IMR-90 (cell line): Measurements from ENCODE around the gene ZNF593. TPM values are rescaled to one million over a fixed set of nuclear protein-coding genes. Genes with fewer than 3 reads are reported as not detected.

Experiments used
- ATAC-seq: fragments of 200-7000 bp; cut with Tn5 transposase; 2 replicates; pipeline ENCODE4 v1.9.1; 2020; ENCODE audit warnings: low read depth, mild to moderate bottlenecking, moderate library complexity
- BruUV-seq: library from RNA; stranded (reverse); fragments of 400-500 nt; replicated peaks from 2 replicates; lab custom pipeline; 2021; lab: Mats Ljungman, UMichigan
- CTCF ChIA-PET: fragments of 300-600 bp; formaldehyde crosslinking; extraction: SDS; loops from one replicate; lab custom pipeline; 2021; ENCODE audit warnings: antibody characterized with exemption; lab: Yijun Ruan, JAX
- POLR2A ChIA-PET: fragments of 300-600 bp; sonication (Branson Sonifier 250); formaldehyde crosslinking; loops from one replicate; lab custom pipeline; 2022; ENCODE audit warnings: antibody characterized with exemption; ENCODE audit not compliant: unreplicated experiment; lab: Charles Lee
- DNase-seq: peaks from one replicate; pipeline ENCODE4 v3.0.0; 2013
- H2AFZ ChIP-seq: replicated peaks from 2 replicates; pipeline ENCODE3; 2013; ENCODE audit warnings: low read length, mild to moderate bottlenecking; ENCODE audit not compliant: poor library complexity
- H2AK5ac ChIP-seq: 2 replicates; pipeline ENCODE4 v1.6.1; 2013; ENCODE audit warnings: low read depth, low read length, inconsistent platforms
- H2AK9ac ChIP-seq: replicated peaks from 2 replicates; pipeline ENCODE3; 2013; ENCODE audit warnings: mild to moderate bottlenecking, low read depth, low read length, moderate library complexity; ENCODE audit not compliant: poor library complexity
- H2BK120ac ChIP-seq: 2 replicates; pipeline ENCODE4 v1.6.1; 2013; ENCODE audit warnings: low read depth, low read length, inconsistent platforms
- H2BK15ac ChIP-seq: 3 replicates; pipeline ENCODE4 v1.6.1; 2013; ENCODE audit warnings: low read depth, low read length, inconsistent platforms
- H2BK20ac ChIP-seq: 2 replicates; pipeline ENCODE4 v1.6.1; 2013; ENCODE audit warnings: low read depth, mild to moderate bottlenecking, inconsistent platforms, low read length, moderate library complexity
- H2BK5ac ChIP-seq: 2 replicates; pipeline ENCODE4 v1.6.1; 2013; ENCODE audit warnings: mild to moderate bottlenecking, low read depth, low read length, inconsistent platforms; ENCODE audit not compliant: poor library complexity, severe bottlenecking
- H3K14ac ChIP-seq: replicated peaks from 2 replicates; pipeline ENCODE4 v1.6.1; 2013; ENCODE audit warnings: low read depth, low read length, inconsistent platforms
- H3K18ac ChIP-seq: 2 replicates; pipeline ENCODE4 v1.6.1; 2013; ENCODE audit warnings: low read depth, low read length, control low read depth
- H3K23ac ChIP-seq: 2 replicates; pipeline ENCODE4 v1.6.1; 2013; ENCODE audit warnings: low read depth, low read length, inconsistent platforms
- H3K27ac ChIP-seq: 2 replicates; pipeline ENCODE4 v1.5.1; 2013; ENCODE audit warnings: mild to moderate bottlenecking, control low read depth, low read length; ENCODE audit not compliant: insufficient read depth
- H3K27me3 ChIP-seq: 2 replicates; pipeline ENCODE4 v1.6.1; 2013; ENCODE audit warnings: low read length; ENCODE audit not compliant: control insufficient read depth, insufficient read depth
- H3K36me3 ChIP-seq: 2 replicates; pipeline ENCODE4 v1.6.1; 2013; ENCODE audit warnings: low read length, mixed read lengths; ENCODE audit not compliant: control insufficient read depth, insufficient read depth
- H3K4ac ChIP-seq: 2 replicates; pipeline ENCODE4 v1.6.1; 2013; ENCODE audit warnings: low read depth, low read length, inconsistent platforms
- H3K4me1 ChIP-seq: 2 replicates; pipeline ENCODE4 v1.6.1; 2013; ENCODE audit warnings: low read length, mixed read lengths; ENCODE audit not compliant: control insufficient read depth, insufficient read depth
- H3K4me2 ChIP-seq: 2 replicates; pipeline ENCODE4 v1.6.1; 2013; ENCODE audit warnings: low read depth, mild to moderate bottlenecking, control low read depth, low read length, moderate library complexity
- H3K4me3 ChIP-seq: 2 replicates; pipeline ENCODE4 v1.5.1; 2013; ENCODE audit warnings: low read depth, mild to moderate bottlenecking, control low read depth, low read length, moderate library complexity; ENCODE audit not compliant: insufficient read depth
- H3K56ac ChIP-seq: 2 replicates; pipeline ENCODE4 v1.6.1; 2013; ENCODE audit warnings: low read length, inconsistent platforms; ENCODE audit not compliant: insufficient read depth; ENCODE audit errors: extremely low read depth
- H3K79me1 ChIP-seq, 2 experiments: 2 replicates each; pipeline ENCODE4 v1.6.1; 2013; ENCODE audit warnings: low read length in 2 of 2, inconsistent platforms in 1 of 2, low read depth in 1 of 2
- H3K9ac ChIP-seq: 2 replicates; pipeline ENCODE4 v1.6.1; 2013; ENCODE audit warnings: low read depth, low read length, control low read depth
- H3K9me1 ChIP-seq: 2 replicates; pipeline ENCODE4 v1.6.1; 2013; ENCODE audit warnings: low read length, inconsistent platforms; ENCODE audit not compliant: insufficient read depth
- H3K9me3 ChIP-seq: 2 replicates; pipeline ENCODE4 v1.6.1; 2013; ENCODE audit warnings: low read length; ENCODE audit not compliant: control insufficient read depth, insufficient read depth
- H4K20me1 ChIP-seq: 2 replicates; pipeline ENCODE4 v1.6.1; 2013; ENCODE audit warnings: low read length, inconsistent platforms; ENCODE audit not compliant: insufficient read depth
- H4K5ac ChIP-seq: 2 replicates; pipeline ENCODE4 v1.6.1; 2013; ENCODE audit warnings: mild to moderate bottlenecking, low read depth, low read length, control low read depth
- H4K8ac ChIP-seq, 2 experiments: 2 replicates each; pipeline ENCODE4 v1.6.1; 2013; ENCODE audit warnings: low read depth in 2 of 2, low read length in 2 of 2, control low read depth in 1 of 2, inconsistent platforms in 1 of 2
- H4K91ac ChIP-seq: 2 replicates; pipeline ENCODE4 v1.6.1; 2013; ENCODE audit warnings: low read depth, low read length, inconsistent platforms; ENCODE audit not compliant: insufficient read depth
- BHLHE40 ChIP-seq: fragments of 150-350 bp; IDR thresholded peaks from 2 replicates; pipeline ENCODE4 v1.6.1; 2016; ENCODE audit warnings: mild to moderate bottlenecking, low read depth, low read length
- CEBPB ChIP-seq: IDR thresholded peaks from 2 replicates; pipeline ENCODE4 v1.6.1; 2012; ENCODE audit warnings: low read depth, low read length, improper control_type of control experiment
- CHD1 ChIP-seq: IDR thresholded peaks from 2 replicates; pipeline ENCODE4 v1.6.1; 2012; ENCODE audit warnings: low read depth, low read length, improper control_type of control experiment
- CTCF ChIP-seq: conservative IDR thresholded peaks from 2 replicates; pipeline ENCODE4 v1.5.1; 2012; ENCODE audit warnings: mild to moderate bottlenecking, low read depth, low read length, improper control_type of control experiment
- ELK1 ChIP-seq: fragments of 150-350 bp; IDR thresholded peaks from 2 replicates; pipeline ENCODE4 v1.6.1; 2016; ENCODE audit warnings: low read depth, mild to moderate bottlenecking, low read length, moderate library complexity, borderline replicate concordance
- FOS ChIP-seq: fragments of 150-350 bp; IDR thresholded peaks from 2 replicates; pipeline ENCODE4 v1.6.1; 2016; ENCODE audit warnings: low read depth, low read length
- MAFK ChIP-seq: IDR thresholded peaks from 2 replicates; pipeline ENCODE4 v1.6.1; 2012; ENCODE audit warnings: low read depth, low read length, improper control_type of control experiment
- MAZ ChIP-seq: IDR thresholded peaks from 2 replicates; pipeline ENCODE4 v1.6.1; 2012; ENCODE audit warnings: low read depth, mild to moderate bottlenecking, low read length, improper control_type of control experiment, moderate library complexity, borderline replicate concordance
- MXI1 ChIP-seq: IDR thresholded peaks from 2 replicates; pipeline ENCODE4 v1.6.1; 2012; ENCODE audit warnings: low read depth, mild to moderate bottlenecking, low read length, moderate library complexity, borderline replicate concordance
- NFE2L2 ChIP-seq: fragments of 150-350 bp; IDR thresholded peaks from 2 replicates; pipeline ENCODE4 v1.6.1; 2016; ENCODE audit warnings: low read depth, mild to moderate bottlenecking, low read length
- POLR2A ChIP-seq: IDR thresholded peaks from 2 replicates; pipeline ENCODE4 v1.6.1; 2012; ENCODE audit warnings: mild to moderate bottlenecking, low read depth, low read length
- RAD21 ChIP-seq: IDR thresholded peaks from 2 replicates; pipeline ENCODE4 v1.6.1; 2012; ENCODE audit warnings: low read length, improper control_type of control experiment
- RFX5 ChIP-seq: IDR thresholded peaks from 2 replicates; pipeline ENCODE4 v1.8.0; 2012; ENCODE audit warnings: low read depth, mild to moderate bottlenecking, low read length, moderate library complexity
- SMC3 ChIP-seq: fragments of 150-350 bp; IDR thresholded peaks from 2 replicates; pipeline ENCODE4 v1.6.1; 2016; ENCODE audit warnings: low read depth, mild to moderate bottlenecking, antibody characterized with exemption, low read length, moderate library complexity
- USF2 ChIP-seq: fragments of 150-350 bp; IDR thresholded peaks from 2 replicates; pipeline ENCODE4 v1.6.1; 2017; ENCODE audit warnings: mild to moderate bottlenecking, antibody characterized with exemption, low read length, low read depth
- WGBS, 2 experiments: methylation state at CpG; one replicate each; pipeline versions ENCODE4 v1.1.5 to v1.1.7; 2013; ENCODE audit warnings: missing lambda C conversion rate in 2 of 2; ENCODE audit not compliant: insufficient read length in 1 of 2; ENCODE audit errors: extremely low coverage in 2 of 2; 5-methylcytosine and 5-hydroxymethylcytosine counted together
- dilution Hi-C: fragments of 300-500 bp; cut with HindIII; formaldehyde crosslinking; loops from one replicate; pipeline ENCODE4 v1.14.3; 2018; ENCODE audit warnings: low sequenced_read_pairs; ENCODE audit not compliant: unreplicated experiment
- in situ Hi-C: fragments of 300-500 bp; cut with MboI; formaldehyde crosslinking; loops from 3 replicates; pipeline ENCODE4 v1.14.3; 2019; ENCODE audit warnings: low sequenced_read_pairs, inconsistent platforms, mixed read lengths
- intact Hi-C: fragments of 100-400 bp; cut with micrococcal nuclease; formaldehyde crosslinking; loops from 2 replicates; pipeline ENCODE4 v1.10.0; 2022
- polyA plus RNA-seq, 3 experiments: library from polyadenylated mRNA; depleted of rRNA; stranded (reverse); fragments of >200 nt; gene quantifications; 2 replicates each; pipeline ENCODE4 v1.2.3, GENCODE V29; 2012; ENCODE audit warnings: low replicate concordance in 1 of 3
- total RNA-seq: library from RNA; depleted of rRNA; stranded (reverse); fragments of >200 nt; gene quantifications from 2 replicates; pipeline ENCODE4 v1.2.3, GENCODE V29; 2012

Gene ZNF593
- total and polyA plus RNA-seq, 2 of the 4 experiments (the other 2 are of a cell fraction): 22.2 to 57.7 TPM

DNA sequence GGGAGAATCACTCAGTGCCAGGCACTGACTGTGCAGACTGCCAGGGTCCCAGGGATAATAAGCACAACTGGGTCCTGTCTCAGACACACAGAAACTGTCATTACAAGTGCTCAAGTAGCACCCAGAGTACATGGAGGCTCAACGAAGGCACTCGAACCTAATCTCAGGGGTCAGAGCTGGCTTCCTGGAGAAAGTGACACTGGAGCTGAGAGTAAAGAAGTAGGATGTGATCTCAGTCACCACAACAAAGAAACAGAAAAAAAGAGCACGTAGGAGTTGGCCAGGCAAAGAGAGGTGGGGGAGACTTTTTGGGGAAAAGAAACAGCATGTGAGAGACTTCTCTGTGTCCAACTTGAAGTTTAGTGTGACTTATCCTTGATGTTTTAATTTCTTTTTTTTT lies 22.0 kb downstream of the ZNF593 start:
- BruUV-seq: no TSS peak
- H4K20me1 ChIP-seq: no peaks in the 10 kb centered on the region
- no peak overlapping the region for H3K56ac ChIP-seq
- H3K9ac ChIP-seq: no peak overlapping the region
- H2BK20ac ChIP-seq: no peak overlapping the region
- H3K79me1 ChIP-seq: no peaks in the 10 kb centered on the region
- dilution Hi-C loops (no loop called here), intact Hi-C loops (no loop called here), in situ Hi-C loops (no loop called here)
- peaks cover 18% of the 10 kb centered on the region for H3K27me3 ChIP-seq
- H3K4me2 ChIP-seq: no peak overlapping the region
- ChIA-PET CTCF (no interaction called here), POLR2A (no interaction called here)
- no peak overlapping the region for H3K4me3 ChIP-seq
- H3K18ac ChIP-seq: no peak overlapping the region
- H3K14ac ChIP-seq: no peak overlapping the region
- no peaks in the 10 kb centered on the region for H3K9me1 ChIP-seq
- H3K36me3 ChIP-seq: no peaks in the 10 kb centered on the region
- no peak overlapping the region for H2BK15ac ChIP-seq
- H3K27ac ChIP-seq: no peak overlapping the region
- H3K4me1 ChIP-seq: no peaks in the 10 kb centered on the region
- no peak for DNase-seq
- no peak overlapping the region for H4K5ac ChIP-seq
- no peak for ATAC-seq
- no peak overlapping the region for H2AFZ ChIP-seq
- WGBS, 2 experiments: 0% methylated on average over 1 of the region's 3 CpGs; no CpG with 5 or more reads in 1 of the 2 experiments
- no peak overlapping the region for H3K23ac ChIP-seq
- no peaks in the 10 kb centered on the region for H3K9me3 ChIP-seq
- H2AK9ac ChIP-seq: no peak overlapping the region
- no peak overlapping the region for H2BK5ac ChIP-seq
- no peak overlapping the region for H4K8ac ChIP-seq
- no peak for TF ChIP-seq POLR2A
- no peak for TF ChIP-seq FOS
- TF ChIP-seq USF2: no peak
- no peak for TF ChIP-seq MXI1
- TF ChIP-seq RFX5: no peak
- TF ChIP-seq MAFK: no peak
- no peak for TF ChIP-seq SMC3
- TF ChIP-seq RAD21: no peak
- no peak for TF ChIP-seq BHLHE40
- no peak for TF ChIP-seq CHD1
- TF ChIP-seq ELK1: no peak
- no peak for TF ChIP-seq NFE2L2
- no peak for TF ChIP-seq MAZ
- no peak for TF ChIP-seq CTCF
- no peak for TF ChIP-seq CEBPB
- H2BK120ac ChIP-seq: no peak overlapping the region
- no peak overlapping the region for H3K4ac ChIP-seq
- H4K91ac ChIP-seq: no peak overlapping the region
- H2AK5ac ChIP-seq: no peak overlapping the region
